SKM-1 treated with dmso at 0.1 percent for 144 hours (cell line): ENCODE measurements around the gene VPS72.

Experiments
- DNase-seq: peaks from one replicate; lab custom pipeline; 2025; ENCODE audit not compliant: unreplicated experiment; lab: John Stamatoyannopoulos, UW

VPS72 gene

GRCh38 chr1:151187205-151187604, 2.8 kb downstream of the VPS72 start:
- DNase-seq: no peak

- no peak for DNase-seq
Measured at GRCh38 chr1:151184211-151184610, 5.8 kb downstream of the VPS72 start.

DNA sequence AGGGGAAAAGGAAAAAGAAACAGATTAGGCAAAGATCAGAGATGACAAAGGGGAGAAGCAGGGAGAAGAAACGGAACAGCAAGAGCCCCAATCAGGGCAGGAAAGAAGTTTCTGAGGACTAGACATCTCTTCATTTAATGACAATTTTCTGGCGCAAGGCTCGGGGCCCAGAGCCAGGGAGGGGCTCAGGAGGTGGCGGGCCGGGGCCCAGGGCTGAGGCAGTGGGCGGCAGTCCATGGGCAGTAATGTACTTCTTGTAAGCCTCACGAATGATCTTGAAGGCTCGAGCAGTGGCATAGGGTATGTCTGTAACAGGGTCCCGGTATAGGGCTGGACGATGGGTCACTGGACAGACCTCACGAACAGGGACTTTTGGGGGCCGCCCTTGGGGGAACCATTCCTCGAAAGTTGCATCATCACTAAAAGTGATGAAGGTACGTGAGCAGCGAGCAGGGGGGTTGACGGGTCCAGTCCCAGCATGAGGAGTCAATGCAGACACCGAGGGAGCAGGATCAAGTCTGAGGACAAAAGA, 13.4 kb downstream of the VPS72 start:
- no peak for DNase-seq

DNA sequence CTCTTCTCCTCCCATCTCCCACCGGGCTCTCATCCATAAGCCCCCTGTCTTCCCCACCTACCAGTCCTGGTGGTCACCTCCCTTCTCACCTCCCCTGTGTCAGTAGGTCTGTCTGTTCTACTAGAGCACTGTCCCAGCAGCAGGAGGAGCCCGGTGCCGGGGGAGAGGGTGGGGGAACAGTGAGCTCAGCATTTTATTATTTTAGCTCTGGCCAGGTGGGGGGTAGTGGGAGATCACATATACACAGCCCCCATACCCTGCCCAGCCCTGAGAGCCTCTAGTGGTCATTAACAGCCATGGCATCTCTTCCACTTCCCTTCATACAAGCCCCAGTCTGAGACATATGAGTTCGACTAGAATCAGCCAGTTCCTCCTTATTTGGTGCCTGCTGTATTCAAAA, 14.1 kb downstream of the VPS72 start, which contains the start of gene TMOD4:
Gene TMOD4 (minus strand): TSS at position 119 of the 400 bp plus-strand sequence. CDS start 1,106 bp downstream, outside the sequence.
- peak; percentile 56 for DNase-seq

GRCh38 chr1:151175041-151175741, 14.8 kb downstream of the VPS72 start:
- no peak for DNase-seq

GRCh38 chr1:151171190-151171589, 18.8 kb downstream of the VPS72 start:
- no peak for DNase-seq

GRCh38 chr1:151167116-151167515, 22.9 kb downstream of the VPS72 start:
- no peak for DNase-seq

DNA sequence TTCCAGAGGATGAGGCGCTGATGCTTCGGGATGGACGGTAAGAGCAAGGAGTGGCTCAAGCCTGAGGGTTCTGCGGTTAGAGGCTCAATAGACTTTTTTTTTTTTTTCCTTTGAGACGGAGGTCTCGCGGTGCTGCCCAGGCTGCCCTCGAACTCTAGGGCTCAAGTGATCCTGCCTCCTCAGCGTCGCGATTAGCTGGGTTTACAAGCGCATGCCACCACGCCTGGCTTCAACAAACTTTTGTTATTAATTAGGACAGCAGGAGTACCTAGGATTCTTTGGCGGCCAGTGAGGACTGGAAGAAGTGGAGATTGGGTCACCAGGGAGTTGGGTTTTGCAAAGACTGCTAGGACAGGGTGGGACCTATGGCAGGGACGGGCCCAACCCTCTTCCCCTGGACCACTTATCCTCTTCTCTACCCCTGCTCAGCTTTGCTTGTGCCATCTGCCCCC, 23.5 kb downstream of the VPS72 start:
- no peak for DNase-seq

GRCh38 chr1:151165738-151166504, 24.1 kb downstream of the VPS72 start, which contains the start of the genes LYSMD1 and SCNM1:
TSS of gene LYSMD1 (minus strand) at chr1:151165902. CDS start at chr1:151165258, 644 bp downstream.
TSS of gene SCNM1 (plus strand) at chr1:151166144. CDS start at chr1:151166153, 9 bp downstream.
- peak; percentile 100 for DNase-seq

DNA sequence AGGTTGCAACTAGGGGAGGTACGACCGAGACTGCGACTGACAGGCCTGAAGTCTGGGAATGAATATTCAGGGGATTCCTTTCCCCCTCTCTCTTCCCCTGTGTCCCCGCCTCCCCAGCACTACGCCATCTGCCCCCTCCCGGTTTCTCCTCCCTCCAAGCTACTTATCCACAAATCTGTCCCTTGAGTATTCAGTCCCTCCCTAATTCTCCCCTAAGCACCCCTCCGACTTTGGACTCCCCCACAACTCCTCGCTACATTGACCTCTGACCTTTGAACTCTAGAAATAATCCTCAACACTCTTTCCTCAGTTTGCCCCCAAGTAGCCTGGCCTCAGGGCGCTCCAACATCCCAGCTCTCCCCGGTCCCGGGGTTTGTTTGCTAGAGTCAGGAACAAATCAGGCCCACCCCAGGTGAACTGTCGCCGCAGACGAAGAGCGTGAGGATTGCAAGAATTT, 24.7 kb downstream of the VPS72 start:
- DNase-seq: no peak

DNA sequence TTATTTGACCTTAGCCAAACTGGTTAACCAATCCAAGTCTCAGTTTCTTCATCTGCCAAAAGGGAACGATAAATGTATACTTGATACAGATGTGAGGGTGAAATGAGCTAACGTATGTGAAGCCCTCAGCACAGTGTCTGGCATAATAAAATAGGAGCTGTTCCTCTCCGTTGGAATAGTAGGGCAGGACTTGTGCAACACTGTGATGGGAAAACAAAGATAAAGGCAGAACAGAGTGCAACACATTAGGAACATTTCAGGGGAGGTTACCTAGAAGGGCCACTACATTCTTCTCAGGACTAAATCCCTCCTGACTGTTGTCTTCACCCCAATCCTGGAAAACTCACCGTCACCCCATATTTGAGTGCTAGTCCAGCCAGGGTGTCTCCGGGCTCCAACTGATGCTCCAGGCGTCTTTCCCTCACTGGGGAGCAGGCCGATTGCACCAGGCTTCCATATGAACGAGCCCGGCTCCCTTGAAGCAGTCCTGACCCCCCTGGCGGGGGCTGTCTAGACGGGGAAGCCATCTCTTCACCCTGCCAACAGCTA, 25.2 kb downstream of the VPS72 start:
- no peak for DNase-seq

DNA sequence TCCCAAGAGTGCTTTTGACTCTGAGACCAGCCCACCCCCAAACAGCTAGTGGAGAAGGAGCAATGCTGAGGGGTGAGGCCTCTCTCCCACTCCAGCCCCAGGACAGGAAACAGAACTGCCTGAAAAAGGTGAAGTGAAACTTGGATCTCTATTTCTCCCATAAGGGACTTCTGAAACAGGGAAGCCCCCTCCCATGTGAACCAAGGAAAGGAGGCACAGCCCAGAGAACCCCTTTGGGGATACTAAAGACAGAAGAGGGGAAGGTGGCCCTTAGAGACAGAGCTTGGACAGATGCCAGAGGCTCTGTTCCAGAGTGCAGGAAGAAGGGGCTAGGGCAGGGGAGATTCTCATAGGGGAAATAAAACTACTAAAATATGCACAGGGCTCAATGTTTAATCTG, 30.6 kb downstream of the VPS72 start:
- DNase-seq: no peak

- peak; percentile 53 for DNase-seq
Measured at GRCh38 chr1:151158751-151159251, 31.2 kb downstream of the VPS72 start.

DNA sequence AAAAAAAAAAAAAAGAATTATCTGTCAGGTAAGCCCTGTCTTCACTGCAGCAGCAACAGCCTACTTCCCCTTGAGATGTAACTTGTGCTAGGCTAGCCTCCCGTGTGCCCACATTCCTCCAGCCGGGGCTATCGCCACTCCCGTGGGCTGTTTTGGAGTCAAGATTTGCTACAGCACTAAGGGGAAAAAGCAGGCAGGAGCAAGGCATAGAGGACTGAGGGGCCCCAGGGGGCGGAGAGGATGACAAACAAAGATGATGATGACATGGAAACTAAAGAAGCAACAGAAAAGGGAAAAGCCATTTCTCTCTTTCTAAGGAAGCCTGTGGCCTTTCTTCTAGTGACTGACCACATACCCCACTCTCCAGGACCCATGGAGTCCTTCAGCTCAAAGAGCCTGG, 31.7 kb downstream of the VPS72 start:
- DNase-seq: peak; percentile 41

- DNase-seq: peak; percentile 97
Measured at GRCh38 chr1:151157067-151157531, 32.9 kb downstream of the VPS72 start.

- DNase-seq: peak; percentile 91
Measured at GRCh38 chr1:151156515-151156819, 33.5 kb downstream of the VPS72 start, which contains the start of gene TNFAIP8L2. TSS of gene TNFAIP8L2 (plus strand) at chr1:151156649. CDS start at chr1:151158698, 2,049 bp downstream.

- no peak for DNase-seq
Measured at GRCh38 chr1:151147665-151148064, 42.3 kb downstream of the VPS72 start.

DNA sequence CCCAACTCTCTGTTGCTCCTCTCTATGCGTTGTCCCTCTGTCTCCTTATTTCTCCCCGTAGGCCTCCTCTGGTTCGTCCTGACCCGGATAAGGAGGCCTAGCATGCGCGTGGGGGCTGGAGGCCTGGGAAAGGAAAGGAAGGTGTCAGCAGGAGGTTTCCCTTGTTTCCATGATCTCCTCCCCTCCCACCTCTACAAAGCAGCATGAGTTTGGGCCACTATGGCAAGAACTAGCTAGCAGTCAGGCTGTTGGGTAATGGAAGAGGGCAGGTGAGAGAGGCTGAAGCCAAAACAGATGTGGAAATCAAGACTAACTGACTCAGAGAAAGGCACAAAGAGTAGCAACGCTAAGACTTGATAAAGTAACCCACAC, 42.9 kb downstream of the VPS72 start:
- no peak for DNase-seq

- DNase-seq: peak; percentile 96
Measured at GRCh38 chr1:151146412-151147131, 43.4 kb downstream of the VPS72 start, which contains the start of gene SEMA6C. TSS of gene SEMA6C (minus strand) at chr1:151146631. CDS start at chr1:151142621, 4,010 bp downstream.

DNA sequence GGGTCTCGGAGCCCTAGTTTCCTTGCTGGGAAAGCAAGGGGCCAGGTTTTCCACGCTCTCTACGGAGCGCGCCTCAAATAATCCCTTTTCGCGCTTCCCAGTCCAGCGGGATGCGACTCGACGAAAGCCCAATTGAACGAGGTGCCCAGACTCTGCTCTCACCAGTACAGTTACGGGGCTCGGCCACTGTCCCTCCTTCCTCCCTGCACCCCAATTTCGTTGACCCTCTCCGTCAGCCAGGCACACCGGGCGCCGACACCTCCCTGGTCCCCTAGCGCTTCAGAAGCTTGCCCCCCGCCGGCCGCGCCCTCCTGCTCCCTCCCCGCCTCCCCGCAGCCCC, 44.0 kb downstream of the VPS72 start:
- DNase-seq: no peak
